HG03354 (cell line): ENCODE data around the gene NMT2.

ENCODE experiments used
- ATAC-seq: cut with Tn5 transposase; IDR thresholded peaks from one replicate; pipeline ENCODE4 v1.9.1; 2021; ENCODE audit warnings: mild to moderate bottlenecking; ENCODE audit not compliant: unreplicated experiment, poor library complexity, severe bottlenecking

NMT2 gene

DNA sequence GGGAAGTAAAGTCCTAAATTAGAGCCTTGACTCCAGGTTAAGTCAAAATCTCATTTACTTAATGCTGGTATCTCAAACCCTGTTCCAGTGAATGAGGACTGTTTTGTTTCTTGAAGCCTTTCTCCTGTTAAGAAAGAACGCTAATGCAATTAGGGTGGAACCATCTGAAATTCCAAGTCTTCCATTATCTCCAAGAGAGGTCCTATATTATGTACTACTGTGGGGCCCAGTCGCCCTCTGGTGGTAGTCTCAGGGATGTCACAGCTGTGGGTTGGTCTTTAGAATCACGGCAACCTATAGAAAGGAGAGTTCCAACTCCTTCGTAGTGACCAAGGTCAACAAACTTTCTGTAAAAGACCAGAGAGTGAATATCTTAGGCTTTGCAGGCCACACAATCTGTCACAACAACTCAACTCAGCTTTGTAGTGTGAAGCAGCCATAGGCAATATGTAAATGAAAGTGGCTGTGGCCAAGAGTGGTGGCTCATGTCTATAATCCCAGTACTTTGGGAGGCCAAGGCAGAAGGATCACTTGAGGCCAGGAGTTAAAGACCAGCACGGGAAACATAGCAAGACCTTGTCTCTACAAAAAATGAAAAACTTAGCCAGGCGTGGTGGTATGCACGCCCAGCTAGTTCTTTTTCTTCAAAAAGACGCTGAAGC lies 62.0 kb downstream of the NMT2 start:
- ATAC-seq = peak; percentile 96

DNA sequence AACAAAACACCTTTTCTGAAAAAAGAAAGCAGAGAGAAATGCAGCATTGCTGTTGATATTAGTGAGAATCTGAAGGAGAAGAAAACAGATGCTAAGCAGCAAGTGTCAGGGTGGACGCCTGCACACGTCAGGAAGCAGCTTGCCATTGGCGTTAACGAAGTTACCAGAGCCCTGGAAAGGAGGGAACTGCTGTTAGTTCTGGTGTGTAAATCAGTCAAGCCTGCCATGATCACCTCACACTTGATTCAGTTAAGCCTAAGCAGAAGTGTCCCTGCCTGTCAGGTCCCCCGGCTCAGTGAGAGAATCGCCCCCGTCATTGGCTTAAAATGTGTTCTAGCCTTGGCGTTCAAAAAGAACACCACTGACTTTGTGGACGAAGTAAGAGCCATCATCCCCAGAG lies 65.0 kb downstream of the NMT2 start:
- ATAC-seq = no peak

DNA sequence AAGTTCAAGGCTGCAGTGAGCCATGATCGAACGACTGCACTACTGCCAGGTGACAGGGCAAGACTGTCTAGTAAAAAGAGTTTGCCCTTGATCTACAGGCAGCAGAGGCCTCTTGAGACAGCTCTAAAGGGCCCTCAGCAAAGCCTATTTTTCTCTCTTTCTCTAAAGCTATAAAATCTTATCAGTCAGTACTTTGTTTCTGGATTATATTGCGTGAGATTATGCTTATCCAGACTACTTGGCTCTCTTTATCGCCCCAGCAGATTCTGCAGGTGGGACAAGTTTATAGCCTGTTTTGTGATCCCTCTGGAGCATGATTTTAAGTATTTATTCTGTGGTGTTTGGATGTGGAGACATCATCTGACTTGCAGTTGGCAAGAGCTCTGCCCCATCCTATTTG lies 68.6 kb downstream of the NMT2 start:
- ATAC-seq = no peak

DNA sequence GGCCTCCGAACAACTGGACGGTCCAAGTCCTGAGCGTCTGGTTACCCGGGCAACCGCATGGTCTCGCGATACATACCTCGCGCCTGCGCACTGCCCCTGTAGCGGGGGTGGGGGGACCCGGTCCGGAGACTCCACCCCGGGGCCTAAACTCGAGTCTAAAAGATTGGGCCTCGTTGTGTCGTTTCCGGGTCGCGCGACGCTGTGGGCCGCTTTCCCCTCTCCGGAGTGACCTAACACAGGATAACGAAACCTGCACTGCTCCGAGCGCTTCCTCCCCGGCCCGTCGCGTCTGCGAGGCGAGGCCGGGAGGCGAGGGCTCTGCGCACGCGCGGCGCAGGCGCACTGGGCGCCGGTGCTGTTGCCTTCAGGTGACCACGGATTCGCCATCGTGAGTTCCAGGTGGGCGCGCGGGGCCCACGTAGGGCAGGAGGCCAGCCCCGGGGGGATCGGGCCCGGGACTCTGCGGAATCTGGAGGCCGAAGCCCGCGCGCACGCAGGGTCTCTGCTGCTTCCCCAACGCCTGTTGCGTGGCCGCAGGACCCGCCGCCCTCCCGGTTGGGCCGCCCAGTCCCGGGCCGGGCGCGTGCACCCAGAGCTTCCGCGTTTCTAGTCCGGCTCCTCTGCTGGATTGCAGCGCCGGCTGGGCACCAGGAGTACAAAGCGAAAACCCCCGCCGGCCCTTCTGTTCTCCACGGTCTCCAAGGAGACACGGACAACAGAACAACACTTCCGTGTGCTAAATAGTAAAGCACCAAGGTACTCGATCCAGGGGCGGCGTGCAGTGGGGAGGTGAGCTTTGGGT lies 71.3 kb downstream of the NMT2 start, which contains the start of gene RPP38:
Gene RPP38 (plus strand): TSS at position 345 of the 802 bp plus-strand sequence. CDS start 5,960 bp downstream, outside the sequence.
- peak; percentile 87 for ATAC-seq

DNA sequence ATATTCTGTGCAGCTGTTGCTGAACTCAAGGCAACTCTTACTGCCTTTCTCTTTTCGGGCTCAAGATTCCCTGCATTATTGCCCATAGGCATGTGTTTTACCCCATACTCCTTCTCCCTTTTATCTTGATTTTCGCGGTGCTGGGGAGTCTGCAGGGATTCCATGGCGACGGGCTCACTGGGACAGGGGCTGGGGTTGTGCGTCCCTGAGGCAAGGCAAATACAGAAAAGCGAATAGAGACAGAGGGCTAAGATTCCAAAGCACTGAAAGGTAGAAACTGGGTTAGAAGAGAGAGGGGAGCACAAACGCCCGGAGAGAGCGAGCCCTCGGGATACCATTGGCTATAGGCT lies 71.9 kb downstream of the NMT2 start:
- peak; percentile 18 for ATAC-seq

DNA sequence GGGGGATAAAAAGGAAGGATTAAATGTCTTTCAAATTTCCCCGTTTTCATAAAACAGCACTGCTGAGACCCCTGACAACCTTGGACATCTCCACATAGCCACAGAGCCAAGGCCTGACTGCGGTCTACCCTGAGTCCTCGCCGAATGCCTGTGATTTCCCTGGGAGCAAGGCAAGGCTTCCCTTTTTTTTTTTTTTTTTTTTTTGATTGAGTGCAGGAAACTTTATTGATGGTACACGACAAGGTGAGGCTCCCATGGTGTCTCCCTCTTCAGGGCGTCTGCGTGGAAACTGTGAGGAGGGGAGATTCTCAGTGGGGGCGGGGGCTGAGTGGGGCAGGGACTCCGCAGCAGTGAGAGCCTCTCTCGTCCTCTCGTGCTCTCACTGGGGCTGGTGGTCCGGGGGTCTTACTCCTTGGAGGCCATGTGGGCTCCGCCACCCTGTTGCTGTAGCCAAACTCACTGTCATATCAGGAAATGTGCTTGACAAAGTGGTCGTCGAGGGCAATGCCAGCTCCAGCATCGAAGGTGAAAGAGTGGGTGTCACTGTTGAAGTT lies 75.6 kb downstream of the NMT2 start:
- no peak for ATAC-seq

DNA sequence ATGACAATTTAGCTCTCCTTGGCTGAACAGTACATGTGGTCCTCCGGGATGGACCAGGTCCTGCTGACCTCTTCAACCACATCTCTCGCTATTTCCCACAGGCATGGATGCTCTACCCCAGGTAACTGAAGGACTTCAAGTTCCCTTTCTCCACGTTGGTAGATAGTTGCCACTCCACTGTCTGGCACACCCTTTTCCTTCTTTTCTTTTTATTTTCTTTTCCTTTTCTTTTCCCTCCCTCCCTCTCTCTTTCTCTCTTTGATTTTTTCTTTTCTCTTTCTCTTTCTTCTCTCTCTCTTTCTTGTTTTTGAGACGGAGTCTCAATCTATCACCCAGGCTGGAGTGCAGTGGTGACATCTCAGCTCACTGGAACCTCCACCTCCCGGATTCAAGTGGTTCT lies 77.1 kb downstream of the NMT2 start:
- no peak for ATAC-seq

DNA sequence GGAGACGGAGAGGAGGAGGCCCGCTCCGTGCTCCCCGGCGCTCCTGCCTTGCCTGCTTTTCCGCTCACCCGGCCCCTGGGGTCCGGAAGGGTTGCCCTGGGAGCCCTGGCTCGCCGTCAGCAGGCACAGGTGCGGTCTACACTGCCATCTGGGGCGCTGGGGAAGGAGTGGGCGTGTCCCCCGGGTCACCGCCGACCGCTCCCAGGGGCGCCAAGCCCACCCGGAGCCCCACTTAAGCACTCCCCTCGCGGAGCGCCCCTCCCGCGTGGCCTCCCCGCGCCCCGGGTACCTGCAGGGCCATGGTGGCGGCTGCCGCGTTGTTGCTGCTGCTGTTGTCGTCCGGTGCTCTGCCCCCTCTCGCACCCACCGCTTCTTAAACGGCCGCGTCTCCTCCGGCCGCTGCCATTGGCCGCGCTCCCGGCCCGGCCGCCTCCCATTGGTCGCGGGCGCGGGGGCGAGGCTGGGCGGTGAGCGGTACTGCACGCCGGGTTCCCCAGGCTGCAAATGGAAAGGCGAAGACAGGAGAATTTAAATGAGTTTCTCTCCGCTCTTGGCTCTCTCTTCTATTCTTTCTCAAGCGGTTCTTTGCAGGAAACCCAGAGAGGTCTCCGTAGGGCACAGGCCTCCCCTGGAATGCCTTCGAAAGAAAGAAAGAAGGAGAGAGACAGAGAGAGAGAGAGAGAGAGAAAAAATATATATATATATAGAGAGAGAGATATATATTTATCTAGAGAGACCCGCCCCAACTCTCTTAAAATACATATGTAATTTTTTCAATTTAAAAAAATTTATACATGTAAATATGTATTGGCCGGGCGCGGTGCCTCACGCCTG lies 79.8 kb downstream of the NMT2 start, which contains the start of gene ACBD7:
Gene ACBD7 (minus strand): TSS at position 349 of the 834 bp plus-strand sequence. CDS start 48 bp downstream, at position 301.
- ATAC-seq = peak; percentile 100

DNA sequence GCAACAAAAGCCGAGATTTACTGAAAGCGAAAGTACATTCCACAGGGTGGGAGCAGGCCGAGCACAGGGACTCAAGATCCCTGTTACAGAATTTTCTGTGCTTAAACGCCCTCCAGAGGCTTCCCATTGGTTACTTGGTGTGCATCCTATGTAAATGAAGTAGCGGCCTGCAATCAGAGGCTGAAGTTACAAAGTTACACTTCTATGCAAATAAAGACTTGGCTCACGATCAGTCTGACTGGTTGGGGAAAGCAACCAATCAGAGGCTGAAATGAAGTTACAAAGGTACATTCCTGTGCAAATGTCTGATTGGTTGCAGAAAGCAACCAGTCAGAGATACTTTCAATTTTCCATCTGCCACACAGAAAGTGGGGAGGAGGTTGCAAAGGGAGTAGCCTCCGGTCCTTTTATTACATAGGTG lies 84.0 kb downstream of the NMT2 start:
- no peak for ATAC-seq

DNA sequence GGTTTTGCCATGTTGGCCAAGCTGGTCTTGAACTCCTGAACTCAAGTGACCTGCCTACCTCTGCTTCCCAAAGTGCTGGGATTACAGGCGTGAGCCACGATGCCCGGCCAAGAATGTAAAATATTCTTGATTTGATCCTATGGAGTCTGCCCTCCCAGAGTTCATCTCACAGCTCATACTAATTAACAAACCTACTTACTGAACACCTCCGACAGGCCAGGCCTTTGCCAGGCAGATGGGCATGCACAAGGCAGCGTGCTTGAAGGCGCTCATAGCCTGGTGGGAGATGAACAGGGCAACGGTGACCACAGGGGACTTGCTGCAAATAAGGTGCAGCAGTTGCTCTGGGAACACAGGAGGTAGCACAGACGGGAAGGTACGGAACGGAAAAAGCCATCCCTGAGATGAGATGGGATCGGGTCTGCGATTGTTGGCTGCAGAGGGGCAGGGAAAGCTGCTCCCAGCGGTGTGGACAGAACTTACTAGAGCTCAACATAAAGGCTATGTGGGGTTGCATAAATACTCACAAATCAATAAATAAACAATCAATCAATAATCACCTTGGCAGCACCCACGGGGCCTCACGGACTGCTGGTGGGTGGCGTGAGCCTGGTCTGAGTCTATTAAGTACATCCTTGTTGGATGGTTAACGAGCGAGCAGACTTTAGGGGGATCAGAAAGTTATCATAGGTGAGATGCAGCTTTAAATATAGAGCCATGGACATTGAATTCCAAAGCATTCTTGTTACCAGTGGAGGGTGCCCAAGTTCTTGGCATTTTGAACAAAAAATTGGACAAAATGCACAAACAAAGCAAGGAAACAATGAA lies 84.6 kb downstream of the NMT2 start:
- no peak for ATAC-seq

DNA sequence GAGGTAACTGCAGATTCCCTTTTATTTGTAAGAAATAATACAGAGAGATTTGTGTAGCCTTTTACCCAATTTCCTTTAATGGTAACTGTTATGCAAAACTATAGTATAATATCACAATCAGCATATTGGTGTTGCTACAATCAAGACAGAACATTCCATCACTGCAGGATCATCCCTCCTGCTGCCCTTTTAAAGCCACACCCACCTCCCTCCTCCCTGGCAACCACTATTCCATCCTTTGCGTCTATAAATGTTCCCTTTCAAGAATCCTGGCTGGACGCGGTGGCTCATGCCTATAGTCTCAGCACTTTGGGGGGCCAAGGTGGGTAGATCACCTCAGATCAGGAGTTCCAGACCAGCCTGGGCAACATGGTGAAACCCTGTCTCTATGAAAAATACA lies 93.1 kb downstream of the NMT2 start:
- ATAC-seq = no peak

DNA sequence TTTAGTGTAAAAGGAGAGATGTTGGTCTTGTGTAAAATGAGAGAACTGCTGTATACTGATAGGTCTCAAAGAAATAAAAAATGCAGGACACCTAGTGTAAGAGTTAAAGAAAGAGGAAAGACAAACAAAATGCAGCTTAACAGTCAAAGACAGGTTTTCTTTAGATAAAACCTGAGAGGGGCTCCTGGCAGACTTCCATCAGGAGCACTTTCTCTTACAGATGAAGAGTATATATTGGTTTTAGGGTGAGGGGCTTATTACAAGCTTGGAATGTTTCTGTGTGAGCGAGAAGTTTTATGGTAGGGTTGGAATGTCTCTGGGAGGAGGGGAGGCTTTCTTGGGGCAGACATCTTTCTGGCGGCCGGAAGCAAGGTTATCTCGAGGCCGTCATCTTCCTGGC lies 96.1 kb downstream of the NMT2 start:
- ATAC-seq = no peak

DNA sequence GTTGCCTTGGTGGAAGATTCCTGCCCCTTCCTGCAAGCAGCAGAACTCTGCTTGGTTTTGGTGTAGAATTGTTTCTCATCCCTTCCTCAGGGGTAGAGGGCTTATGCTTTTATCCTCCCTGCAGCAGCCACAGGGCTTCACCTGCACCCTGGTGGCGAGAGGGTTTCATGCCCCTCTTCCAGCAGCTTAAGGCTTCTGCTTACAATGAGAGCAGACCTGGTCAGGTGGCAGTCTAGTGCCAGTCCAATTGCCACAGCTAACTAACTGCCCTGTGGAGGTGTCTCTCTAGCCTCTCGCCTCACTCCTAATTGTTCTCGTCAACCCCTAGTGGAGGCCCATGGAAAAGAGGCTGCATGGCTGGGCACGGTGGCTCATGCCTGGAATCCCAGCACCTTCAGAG lies 99.3 kb downstream of the NMT2 start:
- ATAC-seq = no peak

DNA sequence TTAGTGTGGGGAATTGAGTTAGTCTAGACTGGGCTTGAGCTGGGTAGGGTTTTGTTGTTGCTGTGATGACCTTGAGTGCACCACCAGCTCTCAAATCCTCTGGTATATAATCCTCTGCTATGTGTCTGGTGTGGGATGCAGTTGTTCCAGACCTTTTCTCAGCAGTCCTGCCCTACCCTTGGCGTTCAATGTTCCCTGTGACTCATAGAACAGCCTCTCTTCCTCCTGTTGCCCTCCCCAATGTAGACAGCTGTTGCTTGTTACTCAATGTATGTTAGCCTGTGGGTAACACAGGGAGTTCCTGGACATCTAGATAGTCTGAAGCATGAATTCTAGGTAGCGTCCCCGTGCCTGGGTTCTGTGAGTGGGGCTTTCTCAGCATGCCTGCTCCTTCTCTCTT lies 99.7 kb downstream of the NMT2 start:
- no peak for ATAC-seq

DNA sequence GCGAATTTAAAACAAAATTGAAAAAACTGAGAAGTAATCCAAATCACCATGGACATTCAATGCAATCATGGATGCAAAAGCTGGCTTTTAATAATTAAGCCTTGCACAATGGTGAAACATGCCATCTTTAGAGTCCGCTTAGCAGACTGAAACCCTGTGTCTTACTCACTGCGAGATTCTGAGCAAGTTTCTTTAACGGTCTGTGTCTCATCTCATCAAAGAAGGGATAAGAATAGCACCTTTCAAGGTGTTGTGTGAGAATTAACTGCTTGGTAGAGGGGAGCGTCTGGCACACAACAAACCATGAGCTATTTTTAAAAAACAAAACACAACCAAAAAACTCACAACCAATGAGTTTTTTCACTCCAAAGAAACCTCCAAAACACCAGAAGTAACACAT lies 101.3 kb downstream of the NMT2 start:
- ATAC-seq = peak; percentile 72

DNA sequence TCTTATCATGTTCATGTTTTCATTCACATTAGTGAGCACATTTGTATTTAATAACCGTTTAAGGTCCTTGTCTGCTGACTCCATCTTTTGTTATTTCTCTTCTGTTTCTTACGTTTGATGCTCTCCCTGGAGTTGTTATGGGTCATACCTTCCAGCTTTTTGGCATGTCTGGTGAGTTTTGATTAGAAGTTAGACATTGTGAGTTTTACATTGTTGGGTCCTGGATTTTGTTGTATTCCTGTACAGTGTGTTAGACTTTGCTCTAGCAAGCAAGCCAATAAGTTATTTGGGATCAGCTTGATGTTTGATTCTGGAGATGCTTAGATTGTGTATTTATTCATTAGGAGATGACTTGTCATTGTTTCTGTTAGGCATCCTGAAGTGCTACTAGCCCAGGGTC lies 107.9 kb downstream of the NMT2 start:
- no peak for ATAC-seq

DNA sequence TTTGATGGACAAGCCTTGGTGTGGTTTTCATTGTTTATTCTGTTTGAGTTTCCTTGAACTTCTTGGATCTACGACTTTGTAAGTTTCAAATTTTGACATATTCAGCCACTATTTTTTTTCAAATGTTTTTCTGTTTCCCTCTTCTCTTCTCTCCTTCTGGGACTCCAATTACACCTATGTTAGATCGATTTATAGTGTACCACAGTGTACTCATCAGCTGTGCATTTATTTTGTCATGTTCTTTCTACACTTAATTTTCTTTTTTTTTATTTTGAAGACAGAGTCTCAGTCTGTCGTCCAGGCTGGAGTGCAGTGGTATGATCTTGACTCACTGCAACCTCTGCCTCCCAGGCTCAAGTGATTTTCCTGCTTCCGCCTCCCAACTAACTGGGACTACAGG lies 108.6 kb downstream of the NMT2 start:
- ATAC-seq = no peak

DNA sequence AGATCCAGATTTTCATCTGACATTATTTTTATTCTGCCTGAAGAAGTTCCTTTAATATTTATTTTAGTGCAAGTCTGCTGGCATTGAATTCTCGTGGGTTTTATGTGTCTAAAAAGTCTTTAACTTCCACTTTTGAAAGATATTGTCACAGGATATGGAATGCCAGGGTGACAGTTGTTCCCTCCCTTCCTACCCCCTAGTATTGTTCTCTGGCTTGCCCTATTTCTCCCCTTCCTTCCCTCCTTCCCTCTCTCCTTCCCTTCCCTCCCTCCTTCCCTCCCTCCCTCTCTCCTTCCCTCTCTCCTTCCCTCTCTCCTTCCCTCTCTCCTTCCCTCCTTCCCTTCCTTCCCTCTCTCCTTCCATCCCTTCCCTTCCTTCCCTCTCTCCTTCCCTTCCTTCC lies 109.8 kb downstream of the NMT2 start:
- ATAC-seq = no peak
